HG02943 (cell line): Measurements from ENCODE around the gene CAPRIN2.

Experiments used
- ATAC-seq: cut with Tn5 transposase; IDR thresholded peaks from one replicate; pipeline ENCODE4 v1.9.1; 2021; ENCODE audit warnings: mild to moderate bottlenecking, low read depth, moderate library complexity; ENCODE audit not compliant: unreplicated experiment

The CAPRIN2 gene

DNA sequence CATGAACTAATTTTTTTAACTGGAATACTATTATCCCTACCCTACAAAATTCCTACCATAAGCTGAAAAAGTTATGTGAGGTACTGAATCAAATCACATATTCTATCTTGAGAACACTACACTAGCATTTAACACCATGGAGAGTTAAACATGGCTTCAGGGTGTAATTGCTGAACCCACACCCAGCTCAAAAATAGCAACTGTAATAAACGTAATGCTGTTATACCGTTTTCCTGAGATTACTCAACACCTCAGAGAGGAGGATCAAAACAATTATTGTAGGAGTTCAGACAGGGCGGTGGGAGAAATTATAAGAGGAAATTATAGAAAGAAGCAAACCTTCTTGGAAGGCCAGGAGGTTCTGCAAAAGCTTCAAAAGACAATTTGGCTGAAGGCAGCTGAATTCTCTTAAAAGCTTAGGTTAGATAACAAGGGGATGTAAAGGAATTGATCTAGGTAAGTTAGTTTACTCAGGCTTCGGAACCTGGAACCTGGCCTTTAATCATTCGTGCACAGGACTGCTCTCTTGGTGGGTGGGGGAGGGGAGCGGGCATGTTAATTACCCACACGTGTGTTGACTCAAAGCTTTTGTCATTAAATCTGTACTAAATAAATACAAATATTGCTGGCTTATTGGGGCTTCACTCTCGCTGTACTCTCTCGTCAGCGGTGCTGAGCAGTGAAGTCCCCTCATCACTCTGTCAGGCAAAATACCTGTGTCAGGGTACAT is 47.0 kb downstream of the CAPRIN2 start:
- ATAC-seq = no peak

DNA sequence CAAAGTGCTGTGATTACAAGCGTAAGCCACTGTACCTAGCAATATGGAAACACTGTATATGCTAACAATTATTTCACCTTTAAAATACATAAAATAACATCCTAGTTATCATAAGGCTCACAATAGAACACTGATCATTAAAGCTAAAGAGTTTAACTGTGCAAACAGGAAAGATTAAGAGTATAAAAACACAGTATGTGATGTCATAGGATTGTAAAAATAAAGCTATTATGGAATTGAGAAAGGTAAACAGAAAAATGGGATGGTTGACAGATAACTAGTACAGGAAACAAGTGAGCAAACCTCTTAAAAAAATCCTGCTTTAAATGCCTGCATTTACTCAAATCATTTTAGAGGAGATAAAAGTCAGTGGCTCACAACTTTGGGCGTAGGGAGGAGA is 48.3 kb downstream of the CAPRIN2 start:
- no peak for ATAC-seq

DNA sequence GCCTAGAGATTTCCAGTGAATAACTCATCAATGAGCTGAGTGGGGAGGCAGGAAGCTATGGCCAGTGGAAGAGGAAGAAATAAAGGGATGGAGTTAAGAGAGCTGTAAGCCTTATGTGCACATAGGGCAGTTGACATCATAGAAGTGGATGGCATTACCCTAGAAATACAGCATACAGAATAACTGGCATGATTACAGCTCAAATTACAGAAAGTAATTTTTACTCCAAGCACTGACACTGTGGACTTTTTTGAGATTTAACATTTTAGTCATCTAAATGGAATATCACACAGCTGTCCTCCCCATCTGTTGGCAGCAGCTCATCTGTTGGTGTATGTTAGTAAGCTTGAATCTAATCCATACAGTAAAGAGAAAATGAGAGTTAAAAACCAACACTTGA is 53.7 kb downstream of the CAPRIN2 start:
- ATAC-seq = no peak

DNA sequence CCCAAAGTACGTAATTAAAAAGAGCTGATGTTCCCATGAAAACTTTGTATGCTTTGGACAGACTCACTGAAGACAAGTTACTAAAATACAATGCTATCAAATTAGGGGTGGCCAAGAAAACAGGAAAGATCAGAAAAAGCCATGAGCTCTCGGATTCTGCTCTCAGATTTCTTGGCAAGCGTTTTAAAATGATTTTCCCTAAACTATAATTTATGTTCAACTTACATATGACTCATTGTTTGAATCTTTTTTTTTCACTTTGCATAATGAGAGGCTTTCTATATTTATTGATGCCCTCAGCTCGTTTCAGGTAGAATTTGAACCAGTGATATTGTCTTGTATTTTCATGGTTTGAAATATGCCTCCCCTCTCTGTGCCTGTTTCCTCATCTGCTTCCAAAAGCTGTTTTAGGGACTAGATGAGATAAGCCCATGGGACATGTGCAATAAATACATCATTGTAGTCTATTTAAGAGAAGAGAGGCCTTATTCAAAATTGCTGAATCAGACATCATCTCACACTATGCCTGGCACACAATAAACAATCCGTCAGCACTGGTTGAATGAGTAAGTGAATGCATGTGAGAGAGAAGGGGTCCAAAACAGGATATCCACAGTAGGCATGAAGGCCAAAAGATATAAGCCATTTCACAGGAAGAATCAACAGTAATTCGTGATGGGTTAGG is 54.4 kb downstream of the CAPRIN2 start:
- no peak for ATAC-seq

DNA sequence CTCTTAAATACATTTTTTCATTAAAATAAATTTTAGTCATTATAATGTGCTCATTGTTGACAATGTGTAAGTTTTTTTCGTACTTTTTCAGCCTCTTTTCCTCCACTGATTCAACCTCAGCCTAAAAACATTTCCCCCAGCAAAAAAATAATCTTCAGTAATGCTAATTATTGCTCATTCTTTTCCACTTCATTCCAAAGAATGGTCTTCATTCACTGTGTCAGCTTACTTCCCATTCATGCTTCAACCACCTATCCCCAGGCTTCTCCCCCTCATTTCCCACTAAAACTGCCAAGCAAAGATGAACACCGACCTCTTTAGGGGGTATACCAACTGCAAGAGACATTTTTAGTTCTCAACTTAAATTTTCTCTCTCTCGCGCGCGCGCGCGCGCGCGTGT is 56.4 kb downstream of the CAPRIN2 start:
- no peak for ATAC-seq

DNA sequence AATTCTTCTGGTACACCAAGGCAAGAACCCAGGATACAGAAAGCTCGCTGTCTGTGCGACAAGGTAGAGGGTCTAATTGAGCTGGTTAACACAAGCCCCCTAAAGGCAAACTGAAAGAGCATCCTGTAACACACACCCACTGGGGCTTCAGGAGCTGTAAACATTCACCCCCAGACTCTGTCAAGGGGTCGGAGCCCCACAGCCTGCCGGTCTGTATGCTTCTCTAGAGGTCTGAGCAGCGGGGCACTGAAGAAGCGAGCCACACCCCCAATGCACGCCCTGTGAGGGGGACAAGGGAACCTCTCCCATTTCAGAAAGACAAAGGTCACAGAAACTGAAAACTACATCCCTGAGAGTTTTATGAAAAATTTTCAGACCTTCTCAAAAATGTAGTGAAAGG is 57.8 kb downstream of the CAPRIN2 start:
- no peak for ATAC-seq

DNA sequence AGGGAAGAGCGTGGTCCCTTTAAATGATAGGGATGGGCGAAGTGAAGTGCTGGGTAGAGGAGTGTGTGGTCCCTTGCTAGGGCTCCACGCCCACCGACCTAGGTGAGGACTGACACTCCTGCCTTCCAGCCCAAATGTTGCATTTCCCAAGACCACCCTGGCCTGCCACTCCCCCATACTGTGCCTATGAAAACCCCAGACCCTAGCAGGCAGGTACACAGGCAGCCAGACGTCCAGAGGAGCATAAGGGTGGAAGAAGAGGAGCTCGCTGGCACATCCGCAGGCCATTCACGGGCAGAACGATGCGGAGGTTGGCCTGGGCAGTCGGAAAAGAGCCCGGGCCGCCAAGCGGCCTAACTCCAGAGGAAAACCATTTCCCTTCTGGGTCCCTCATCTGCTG is 58.3 kb downstream of the CAPRIN2 start:
- ATAC-seq = no peak

DNA sequence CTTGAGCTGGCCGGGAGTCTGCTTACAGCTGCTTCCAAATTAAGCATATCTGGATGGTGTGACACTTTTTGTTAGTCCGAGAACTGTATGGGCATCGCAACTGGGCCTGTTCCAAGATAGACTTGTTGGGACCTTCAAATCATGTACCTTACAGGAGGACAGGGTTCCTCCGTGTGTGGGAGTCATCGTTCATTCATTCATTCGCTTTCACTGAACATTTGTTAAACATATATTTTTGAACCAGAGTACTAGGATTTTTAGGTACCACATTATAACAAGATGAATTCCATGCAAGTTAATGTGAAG is 58.7 kb downstream of the CAPRIN2 start:
- ATAC-seq = peak; percentile 35

DNA sequence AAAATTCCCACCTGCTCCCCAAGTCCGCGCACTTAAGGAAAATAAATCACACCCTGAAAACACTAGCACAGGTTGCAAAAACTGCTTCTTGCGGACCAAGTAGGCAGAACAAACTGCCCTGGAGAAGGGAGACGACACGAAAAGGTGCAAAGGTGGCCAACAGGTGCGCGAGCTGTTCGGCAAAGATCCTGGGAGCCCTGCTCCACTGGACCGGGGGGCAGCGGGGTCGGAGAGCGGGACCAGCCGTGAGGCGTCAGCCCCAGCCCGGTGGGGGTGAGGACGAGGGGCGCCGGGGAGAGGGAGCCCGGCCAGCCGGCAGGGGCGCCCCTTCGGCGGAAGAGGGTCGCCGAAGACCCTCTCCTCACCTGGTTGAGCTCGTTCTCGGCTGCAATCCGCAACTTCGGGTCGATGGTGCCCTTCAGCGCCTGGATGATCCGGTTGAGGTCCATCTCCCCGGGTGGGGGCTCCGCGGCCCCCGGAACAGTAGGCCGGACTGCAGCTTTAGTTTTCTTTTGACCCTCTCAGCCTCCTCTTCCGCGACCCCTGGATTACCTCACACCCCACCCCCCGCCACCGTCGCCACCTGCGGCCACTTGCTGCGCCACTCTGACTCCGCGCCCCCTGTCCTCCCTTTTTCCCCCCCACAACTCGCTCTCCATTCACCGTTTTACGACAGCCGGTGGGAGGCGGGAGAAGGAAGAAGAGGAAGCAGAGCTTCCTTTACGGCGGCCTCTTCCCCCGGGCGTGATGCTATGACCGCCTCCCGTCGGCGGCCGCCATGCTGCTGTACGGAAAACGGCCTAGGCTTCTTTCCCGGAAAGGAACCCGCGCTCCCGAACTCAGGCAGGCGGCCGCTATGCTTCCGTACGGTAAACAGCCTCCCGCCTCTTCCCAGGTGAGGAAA is 59.3 kb downstream of the CAPRIN2 start, which contains the start of gene IPO8:
TSS of gene IPO8 (minus strand) at position 671 of the 904 bp plus-strand sequence. CDS start at position 449, 222 bp downstream.
- peak; percentile 83 for ATAC-seq

DNA sequence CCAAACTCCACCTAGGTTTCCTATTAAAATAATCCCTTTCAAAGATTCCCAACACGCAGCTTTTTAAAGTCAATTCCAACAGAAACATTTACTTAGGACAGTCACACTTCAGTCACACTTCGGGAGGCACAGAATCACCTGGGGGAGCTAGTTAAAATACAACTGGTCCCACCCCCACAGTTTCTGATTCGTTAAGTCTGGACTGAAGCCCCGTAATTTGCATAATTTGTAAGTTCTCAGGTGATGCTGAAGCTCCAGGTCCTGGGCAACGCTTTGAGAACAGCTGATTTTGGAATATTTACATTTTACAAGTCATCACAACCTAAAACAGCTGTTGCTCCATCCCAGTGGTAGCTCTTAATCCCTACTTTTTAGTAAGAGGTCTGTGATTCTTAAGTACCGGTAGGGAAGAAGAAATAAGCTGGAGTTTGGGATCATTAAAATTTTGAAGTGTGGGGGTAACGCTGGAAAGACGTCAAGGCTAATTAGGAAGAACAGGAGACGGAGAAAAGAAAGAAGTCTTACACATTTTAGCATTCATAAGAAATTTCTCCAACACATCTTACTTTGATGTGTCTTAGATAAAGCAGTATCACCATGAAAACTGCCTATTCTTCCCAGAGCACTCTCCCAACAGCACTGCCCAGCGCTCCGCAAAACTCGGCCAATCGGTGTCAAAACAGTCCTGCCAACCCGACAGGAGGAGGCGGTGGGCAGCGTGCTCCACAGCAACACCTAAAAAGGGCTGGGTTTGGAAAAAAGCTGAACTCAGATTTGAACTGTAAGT is 60.1 kb downstream of the CAPRIN2 start:
- peak; percentile 44 for ATAC-seq

DNA sequence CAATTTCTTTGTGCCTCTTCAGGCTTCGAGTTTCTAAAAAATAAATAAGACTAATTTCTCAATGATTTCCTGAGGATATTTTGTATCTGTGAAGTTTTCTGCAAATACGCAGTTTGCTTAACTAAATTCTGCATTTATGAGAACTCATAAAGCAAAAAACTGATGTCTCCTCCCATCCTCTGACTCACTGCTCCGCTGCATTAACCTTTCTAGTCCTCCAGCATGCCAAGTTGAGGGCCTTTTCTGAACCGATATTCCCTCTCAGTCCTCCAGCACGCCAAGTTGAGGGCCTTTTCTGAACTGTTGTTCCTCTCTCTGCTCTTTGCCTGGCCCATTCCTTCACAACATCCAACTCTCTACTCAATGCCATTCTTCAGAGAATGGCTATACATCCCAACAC is 62.3 kb downstream of the CAPRIN2 start:
- ATAC-seq = no peak

DNA sequence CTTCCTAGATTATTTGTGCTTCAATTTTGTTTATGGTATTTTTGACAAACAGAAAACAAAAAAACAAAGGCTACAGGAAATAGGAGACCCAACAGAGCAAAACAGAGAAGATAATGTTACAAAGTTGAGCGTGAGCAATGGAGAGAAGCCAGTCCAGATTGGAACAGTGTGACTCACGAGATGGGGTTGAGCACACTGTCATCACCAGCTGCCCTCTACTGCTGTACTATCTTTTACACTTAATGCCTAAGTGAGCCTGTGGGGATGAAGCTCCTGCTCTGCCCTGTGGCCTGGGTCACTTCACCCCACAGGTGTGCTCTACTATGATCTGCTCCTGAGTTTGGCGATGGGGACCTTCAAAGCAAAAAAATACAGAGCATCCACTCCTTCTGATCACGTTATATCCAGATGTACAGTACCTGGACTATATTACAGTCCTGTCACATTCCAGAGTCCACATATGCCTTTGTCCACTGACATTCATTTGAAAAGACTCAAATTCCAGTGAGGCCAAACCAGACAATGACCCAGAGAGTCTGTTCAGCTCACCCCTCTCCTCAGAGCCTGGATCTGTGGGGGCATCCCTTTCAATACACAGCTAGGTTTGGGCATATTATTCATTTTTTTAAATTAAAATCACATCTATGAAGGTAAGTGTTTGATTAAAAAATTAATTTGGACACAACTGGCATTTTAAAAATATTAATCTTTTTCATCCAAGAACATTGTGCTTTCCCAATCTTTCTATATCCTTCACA is 63.5 kb downstream of the CAPRIN2 start:
- ATAC-seq = no peak

DNA sequence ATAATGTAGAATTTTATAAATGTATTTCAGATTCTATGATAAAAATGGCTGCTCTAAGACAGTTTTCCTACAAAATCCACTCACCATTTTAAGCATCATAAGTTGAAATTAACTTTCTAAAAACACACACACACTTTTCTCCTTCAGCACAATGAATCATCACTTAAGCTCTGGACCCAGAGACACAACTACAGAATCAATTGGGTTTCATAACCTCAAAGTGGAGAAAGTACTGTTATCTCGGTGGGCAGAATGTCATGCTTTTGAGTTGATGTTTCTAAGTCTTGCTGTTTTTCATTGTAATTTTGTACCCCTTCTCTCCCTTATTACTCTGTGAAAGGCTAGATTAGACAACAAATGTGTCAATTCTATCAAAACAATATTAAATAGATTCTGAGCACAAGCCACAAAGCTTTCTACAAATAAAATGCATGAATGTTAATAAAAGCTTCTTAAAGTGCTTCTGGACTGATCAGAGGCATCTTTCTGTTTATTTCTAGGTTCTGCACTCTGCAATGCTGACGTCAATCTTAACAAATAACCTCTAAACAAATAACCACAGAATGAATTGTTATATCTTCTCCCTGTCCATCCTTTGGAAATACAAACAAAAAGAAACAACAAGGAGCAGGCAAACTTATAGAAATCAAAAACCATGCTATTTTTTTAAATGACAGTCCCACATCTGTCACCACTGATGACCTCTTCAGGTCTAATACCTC is 67.3 kb downstream of the CAPRIN2 start:
- no peak for ATAC-seq

DNA sequence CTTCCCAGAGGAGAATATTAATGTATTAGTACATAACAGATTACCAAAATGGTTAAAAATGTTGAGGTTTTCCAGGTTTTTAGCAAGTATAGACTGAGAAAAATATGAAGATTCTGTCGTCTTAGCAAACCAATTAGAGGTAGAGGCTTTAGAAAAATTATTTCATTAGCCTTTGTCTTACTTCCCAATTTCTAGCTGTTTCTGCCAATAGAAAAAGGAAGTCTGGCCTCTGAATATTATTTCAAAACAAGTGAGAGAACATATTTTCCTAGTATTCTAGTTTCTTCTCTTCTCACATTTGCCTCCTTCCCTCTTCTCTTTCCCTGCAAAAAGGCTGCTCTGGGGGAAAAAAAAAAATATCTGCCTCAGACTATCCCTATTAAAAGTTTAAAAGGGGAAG is 75.5 kb downstream of the CAPRIN2 start:
- ATAC-seq = no peak

DNA sequence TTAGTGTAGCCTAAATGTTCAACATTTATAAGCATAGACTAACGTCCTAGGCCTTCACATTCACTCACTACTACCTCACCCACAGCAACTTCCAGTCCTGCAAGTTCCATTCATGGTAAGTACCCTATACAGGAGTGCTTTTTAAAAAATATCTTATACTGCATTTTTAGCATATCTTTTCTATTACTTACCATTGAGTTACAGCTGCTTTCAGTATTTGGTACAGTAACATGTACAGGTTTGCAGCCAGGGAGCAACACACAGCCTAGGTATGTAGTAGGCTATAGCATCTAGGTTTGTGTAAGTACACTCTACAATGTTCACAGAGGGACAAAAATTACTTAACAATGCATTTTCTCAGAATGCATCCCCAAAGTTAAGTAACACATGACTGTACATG is 76.5 kb downstream of the CAPRIN2 start:
- no peak for ATAC-seq

DNA sequence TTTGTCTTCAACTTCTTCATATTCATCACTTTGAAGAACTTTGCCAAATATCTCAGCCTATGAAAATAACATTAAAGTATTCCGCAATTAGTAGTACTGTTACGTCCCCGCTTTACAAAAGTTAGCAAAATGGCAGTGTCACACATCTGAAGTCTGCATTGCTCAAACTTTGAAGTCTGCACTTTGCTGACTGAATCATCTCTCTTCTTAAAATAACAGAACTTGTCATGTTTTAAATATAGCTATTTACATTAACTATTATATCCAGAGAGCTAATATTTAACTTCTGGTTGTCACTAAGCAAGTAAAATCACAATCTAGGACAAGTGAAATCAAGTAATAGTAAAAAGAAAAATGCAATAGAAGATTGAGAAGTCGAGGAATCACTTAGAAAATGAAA is 93.5 kb downstream of the CAPRIN2 start:
- ATAC-seq = no peak
